Kidney glomerular epithelial cell (primary cell): Measurements from ENCODE around the gene MRGPRD.
"Not testable (repeated sequence)": the region's sequence is repeated elsewhere in the genome, so short reads cannot be mapped to it uniquely, and the experiment has no call there.

ENCODE experiments used
- DNase-seq: peaks from one replicate; lab custom pipeline; 2025; lab: John Stamatoyannopoulos, UW

The MRGPRD gene

DNA sequence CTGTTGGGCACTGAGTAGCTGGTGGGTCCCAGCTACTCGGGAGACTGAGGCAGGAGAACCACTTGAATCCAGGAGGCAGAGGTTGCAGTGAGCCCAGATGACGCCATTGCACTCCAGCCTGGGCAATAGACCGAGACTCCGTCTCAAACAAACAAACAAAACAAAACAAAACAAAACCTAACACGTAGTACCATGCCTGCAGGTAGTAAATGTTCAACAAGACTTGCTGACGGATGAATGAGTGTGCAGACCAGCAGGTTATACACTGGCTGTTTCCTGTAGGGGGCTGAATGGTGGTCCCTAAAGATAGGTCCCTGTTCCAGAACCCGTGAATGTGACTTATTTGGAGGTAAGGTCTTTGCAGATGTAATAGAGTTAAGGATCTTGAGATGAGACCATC lies 12.8 kb upstream of the MRGPRD start:
- peak; percentile 7 for DNase-seq

DNA sequence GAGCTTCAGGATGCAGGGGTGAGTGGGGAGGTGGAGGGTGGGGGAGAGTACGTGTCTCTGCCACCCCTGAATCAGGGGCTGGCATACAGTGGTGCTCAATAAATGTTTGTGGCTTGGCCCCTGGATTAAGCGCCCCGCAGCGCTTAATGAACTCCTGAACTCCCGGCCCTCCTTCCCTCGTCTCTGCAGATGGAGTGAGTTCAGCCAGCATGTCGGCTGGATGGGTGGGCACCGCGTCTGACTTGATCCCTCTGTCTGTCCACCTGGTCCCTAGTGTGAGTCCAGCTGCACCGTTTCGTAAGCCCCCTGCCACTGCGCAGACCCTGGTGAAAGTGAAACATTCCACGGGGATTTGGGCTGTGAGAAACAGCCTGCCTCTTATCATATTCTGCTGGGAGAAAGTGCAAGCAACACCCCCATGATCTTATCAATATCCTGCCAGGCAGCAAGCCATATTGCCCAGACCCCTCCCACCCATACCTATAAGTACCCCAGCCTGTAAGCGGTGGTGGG lies 12.0 kb upstream of the MRGPRD start:
- DNase-seq, result no peak

DNA sequence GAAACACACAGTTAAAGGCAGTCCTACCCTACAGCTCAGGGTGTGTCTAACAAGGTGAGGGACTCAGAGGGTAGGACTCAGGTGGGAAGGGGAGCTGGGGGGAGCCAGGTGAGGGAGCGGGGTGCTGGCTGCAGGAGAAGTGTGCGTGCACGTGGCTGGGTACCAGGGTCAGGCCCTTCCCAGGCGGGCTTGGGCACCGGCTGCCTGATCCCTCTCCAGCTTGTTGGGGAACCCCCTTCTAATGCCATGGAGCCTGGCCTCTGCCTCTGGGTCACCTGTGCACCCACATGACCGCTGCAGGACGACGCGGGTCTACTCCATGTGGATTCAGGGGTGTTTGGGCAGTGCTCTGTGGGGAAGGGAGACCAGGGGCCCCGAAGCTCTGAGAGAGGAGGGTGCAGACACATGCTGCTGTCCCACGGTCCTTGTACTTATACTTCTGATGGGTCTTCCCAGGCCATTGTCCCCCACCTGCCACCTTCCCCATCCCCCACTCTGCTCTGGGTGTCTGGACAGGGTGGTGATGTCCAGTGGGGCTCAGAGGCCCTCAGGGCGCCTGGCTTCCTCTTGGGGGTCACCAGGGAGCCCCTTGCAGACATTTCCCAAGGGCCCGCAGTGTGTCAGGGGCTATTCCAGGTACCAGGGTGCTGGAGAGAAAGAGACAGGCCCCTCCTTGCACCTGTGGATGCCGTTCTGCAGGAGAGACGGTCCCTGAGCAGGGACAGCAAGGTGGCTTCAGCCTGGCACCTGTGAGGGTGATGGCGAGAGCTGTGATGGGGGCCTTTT lies 10.4 kb upstream of the MRGPRD start:
- no peak for DNase-seq

DNA sequence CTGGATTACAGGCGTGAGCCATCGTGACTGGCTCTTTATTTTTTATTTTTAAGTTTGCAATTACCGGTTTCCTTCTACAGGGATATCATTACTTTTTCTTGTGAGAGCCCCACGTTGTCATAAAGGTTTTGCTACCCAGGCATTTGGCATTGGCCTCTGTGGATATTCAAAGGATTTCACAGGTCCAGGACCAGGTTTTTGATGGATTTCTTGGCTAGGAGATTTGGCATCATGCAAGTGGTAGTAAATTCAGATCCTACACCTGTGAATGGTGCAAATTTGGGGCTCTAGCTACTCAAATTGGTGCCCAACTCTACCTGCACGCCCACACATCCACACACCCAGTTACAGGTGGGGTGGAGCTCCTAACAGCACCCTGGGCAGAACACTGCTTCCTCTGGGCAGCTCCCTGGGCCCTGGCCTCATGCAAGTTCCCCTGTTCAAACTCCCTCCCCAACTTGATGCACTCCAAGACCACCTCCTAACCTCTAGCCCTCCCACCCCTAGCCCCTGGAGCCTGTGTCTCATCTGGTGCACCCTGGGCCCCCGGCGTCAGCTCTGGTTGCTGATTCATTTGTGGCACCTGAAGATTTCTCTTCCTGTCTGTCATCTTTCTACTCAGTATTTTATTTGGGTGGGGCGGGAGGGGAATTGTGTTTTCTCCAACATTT lies 9.3 kb upstream of the MRGPRD start:
- DNase-seq, result no peak

DNA sequence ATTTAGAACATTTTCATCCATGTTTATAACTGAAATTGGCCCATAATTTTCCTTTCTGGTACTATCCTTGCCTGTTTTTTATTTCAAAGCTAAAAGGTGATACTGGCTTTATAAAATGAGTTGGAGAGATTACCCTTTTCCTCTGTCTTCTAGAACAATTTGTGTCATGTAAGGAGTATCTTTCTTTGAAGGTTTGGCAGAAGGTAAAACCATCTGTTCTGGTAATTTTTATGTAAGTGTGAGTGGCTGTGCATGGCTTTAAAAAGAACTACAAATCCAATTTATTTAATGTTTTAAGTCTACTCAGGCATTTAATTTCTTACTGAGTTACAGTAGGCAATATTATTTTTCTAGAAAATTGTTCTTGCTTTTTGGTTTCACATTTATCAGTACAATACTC lies 7.7 kb upstream of the MRGPRD start:
- no peak for DNase-seq

DNA sequence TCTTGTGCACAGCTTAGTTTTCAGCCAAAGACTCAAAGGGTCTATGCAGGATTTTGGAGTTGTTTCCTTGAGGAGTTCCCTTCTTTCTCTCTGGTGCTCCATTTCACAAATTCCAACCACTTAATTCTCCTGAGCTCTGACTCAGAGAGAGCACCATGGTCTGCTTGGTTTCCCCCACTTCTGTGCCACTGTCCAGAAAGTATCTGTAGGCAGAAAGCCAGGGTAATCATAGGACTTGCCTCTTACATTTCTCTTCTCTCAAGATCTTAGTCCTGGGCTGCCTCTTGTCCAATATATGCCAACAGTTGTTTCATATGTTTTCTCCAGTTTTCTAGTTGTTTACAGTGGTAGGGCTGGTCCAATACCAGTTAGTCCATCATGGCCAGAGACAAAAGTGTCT lies 6.4 kb upstream of the MRGPRD start:
- no peak for DNase-seq

DNA sequence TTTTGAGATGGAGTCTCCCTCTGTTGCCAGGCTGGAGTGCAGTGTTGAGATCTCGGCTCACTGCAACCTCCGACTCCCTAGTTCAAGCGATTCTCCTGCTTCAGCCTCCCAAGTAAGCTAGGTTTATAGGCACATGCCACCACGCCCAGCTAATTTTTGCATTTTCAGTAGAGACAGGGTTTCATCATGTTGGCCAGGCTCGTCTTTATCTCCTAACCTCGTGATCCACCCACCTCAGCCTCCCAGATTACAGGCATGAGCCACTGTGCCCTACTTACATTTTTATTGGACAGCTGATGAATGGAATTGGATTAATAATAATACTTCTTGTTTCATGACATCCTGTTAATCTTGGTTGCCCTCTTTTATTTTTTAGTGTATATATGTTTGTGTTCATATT lies 3.0 kb upstream of the MRGPRD start:
- DNase-seq, result no peak

DNA sequence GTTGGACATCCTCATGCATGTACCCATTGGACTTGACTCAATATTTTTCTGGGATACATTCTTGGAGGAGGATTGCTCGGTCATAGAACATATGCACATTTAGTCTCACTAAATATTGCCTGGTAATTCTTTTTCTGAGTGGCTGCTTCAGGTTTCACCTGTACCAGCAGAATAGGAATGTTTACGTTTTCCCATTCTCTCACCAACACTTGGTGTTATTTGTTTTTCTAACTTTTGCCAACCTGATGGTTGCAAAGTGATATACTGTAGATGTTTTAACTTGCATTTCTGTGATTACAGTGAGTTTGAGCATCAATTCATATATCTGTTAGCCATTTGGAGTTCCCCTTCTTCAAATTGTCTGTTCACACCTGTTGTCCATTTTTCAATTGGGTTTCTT lies 1.3 kb upstream of the MRGPRD start:
- no peak for DNase-seq

DNA sequence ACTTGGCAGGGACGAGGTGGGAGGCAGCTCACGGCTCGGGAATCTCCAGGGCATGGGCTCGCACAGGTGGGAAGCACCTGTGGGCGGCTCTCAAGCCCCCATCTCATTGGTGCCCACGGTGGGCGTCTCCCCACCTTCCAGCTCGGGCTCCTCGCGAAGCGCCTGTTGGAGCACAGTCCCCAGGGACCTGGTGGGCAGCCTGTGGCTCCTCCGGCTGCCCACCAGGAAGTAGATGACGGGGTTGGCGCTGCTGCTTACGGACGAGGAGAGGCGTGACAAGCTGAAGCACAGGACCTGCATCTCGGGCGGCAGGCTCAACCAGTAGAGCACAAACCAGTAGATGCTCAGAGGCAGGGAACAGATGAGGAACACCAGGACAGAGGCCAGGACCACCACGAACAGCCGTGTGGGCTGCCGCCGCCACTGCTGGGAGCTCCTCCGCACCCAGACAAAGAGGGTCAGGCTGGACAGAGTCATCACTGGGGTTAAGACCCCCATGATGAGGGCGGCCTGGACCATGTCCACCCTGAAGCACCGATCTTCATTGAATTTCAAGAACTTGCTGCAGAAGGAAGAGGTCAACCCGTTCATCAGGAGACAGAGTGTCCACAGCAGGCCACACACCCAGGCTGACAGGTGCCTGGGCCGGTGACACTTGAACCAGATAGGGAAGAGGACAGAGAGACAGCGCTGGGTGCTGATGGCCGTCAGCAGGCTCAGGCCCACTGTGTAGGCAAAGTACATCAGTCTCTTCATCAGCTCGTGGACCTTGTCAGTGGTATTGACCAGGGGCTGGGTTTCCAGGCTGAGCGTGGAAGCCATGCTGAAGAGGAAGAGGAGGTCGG lies 633 bp downstream of the MRGPRD start:
- no peak for DNase-seq

DNA sequence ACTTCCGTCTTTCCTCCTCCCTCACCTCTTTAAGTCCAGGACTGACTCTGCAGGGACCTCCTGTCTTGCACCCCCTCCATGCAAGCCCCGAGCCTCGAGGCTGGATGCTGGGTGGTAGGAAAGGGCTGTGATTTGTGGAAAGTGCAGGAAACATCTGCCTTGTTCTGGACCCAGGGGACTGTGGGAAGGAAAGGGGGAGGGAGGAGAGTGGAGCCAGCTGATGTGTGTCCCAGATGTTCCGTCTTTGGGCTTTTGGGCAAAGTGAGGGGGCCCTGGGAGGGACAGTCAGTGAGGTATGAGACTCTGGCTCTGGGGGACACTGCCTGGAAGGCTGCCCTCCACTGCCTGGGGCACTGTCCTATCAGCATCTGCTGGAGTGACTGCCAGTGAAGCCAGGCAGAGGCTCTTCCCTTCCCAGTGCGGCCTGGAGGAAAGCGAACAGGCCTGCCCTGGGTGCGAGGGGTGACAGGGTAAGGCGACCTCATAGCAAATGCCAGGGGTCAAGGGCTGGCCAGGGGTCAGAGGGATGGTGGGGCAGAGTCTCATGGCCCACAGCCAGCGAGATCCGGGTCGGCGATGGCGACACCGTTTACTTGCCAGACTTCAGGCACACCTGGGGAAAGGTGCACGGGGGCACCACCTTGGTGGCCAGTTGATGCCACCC lies 1.7 kb downstream of the MRGPRD start:
- no peak for DNase-seq

DNA sequence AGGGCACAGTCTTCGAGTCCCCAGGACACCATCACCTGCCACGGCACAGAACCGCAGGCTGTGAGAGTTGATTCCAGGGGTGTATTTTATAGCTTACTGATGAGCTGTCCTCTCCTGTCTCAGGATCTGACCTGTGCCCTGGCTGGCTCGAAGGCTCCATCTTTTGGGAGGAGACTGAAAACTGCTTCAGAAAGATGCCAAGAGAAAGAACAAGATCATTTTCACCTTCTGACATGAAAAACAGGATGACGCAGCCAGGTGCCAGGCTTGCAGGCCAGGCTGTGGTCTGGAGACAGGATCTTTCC lies 2.2 kb downstream of the MRGPRD start:
- no peak for DNase-seq

DNA sequence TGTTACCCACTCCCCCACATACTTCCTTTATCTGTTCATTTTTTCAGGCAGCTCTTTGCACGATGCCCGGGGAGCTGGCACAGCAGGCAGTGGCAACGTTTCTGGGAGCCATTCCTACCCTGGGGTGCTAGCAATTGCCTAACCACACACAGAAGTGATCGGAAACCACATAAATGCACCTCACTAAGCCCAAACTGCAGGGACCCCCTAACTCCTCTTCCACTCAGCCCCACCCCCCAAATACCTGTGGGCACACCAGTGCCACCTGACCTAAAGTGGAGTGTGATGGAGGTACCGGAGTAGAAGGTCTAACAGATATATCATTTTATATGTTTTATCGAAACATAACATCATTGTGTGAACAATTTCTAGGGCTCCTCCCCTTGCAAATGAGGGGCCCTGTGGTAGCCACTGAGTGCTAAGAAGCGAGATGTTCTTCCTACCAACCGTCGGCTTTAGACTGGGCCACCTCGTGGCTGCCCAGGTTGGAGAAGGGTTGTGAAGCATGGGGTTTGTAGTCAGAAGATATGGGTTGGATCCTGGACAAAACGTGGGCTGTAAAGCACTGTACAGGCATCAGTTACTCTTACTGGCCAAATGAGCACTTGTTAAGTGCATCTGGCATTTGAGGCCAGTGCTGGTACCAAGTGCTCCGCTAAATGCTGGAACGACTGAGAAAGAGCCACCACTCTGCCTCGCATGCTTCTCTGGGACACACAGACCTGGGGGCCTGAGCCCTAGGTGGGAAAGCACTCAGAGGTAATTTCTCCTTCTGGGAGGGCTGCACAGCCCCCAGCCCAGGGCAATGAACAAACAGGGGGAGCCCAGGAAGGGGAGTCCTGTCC lies 2.8 kb downstream of the MRGPRD start:
- no peak for DNase-seq

DNA sequence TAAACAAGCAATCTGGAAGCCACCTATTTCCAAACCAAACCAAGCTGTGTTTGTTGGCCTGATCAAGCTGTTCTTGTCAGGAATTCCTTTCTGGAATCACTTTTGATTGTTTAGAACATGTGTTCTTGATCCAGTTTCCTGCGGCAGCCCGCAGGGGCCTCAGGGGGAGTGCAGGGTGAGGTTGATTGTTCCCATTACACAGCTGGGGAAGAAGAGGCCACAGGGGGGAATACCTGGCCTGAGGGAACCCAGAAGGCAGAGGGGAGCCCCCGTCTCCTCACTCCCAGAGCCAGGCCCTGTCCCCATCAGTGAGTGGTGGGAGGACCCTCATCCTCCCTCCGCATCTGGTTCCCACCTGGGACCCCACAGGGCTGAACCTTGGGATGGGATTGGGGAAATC lies 4.2 kb downstream of the MRGPRD start:
- no peak for DNase-seq

DNA sequence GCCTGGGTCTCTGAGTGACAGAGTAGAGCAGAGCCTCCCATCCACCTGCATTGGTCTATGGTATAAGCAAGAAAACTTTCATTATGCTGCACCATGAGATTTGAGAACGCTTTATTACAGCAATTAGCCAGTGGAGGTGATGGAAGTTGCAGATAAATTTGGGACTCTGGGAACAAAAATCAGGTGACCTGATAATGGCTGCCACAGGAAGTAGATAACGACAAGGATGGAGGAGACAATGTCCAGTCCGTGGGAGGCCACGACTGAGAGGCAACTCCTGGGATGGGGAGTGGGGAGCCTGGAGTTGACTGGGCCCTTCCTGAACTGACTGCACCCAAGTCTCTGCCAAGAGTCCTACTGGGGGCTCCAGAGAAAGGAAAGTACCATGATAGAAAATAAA lies 4.7 kb downstream of the MRGPRD start:
- DNase-seq, result no peak

DNA sequence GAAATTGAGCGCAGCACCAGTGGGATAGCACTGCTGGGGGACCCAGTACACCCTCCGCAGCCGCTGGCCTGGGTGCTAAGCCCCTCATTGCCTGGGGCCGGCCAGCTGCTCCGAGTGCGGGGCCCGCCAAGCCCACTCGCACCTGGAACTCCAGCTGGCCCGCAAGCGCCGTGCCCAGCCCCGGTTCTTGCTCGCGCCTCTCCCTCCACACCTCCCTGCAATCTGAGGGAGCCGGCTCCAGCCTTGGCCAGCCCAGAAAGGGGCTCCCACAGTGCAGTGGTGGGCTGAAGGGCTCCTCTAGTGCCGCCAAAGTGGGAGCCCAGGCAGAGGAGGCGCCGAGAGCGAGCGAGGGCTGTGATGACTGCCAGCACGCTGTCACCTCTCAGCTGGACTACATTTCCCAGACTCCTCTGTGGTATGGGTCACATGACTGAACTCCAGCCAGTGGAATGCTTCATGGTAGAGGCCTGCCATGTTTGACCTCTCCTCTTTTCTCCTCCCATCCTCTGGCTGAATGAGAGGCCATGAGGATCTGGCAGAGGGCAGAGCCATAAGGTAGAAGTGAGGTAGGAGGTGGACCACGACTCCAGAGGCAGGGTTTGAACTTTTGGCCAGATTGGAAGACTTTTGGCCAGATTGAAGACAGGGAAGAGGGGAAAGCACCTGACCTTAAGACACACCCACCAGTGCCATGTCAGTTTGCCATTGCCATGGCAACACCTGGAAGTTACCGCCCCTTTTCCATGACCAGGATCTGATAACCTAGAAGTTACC lies 6.2 kb downstream of the MRGPRD start:
- DNase-seq, result no peak

DNA sequence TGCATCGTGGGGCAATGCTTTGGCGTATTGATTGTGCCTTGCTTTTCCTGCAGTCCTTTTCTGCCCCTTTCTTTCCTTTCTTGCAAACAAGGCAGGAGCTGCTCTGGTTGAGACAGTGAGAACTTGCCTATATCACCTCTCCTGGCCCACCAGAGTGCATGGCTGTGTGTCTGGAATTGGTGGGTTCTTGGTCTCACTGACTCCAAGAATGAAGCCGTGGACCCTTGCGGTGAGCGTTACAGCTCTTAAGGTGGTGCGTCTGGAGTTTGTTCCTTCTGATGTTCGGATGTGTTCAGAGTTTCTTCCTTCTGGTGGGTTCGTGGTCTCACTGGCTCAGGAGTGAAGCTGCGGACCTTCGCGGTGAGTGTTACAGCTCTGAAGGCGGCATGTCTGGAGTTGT lies 7.1 kb downstream of the MRGPRD start:
- not testable (repeated sequence) for DNase-seq

DNA sequence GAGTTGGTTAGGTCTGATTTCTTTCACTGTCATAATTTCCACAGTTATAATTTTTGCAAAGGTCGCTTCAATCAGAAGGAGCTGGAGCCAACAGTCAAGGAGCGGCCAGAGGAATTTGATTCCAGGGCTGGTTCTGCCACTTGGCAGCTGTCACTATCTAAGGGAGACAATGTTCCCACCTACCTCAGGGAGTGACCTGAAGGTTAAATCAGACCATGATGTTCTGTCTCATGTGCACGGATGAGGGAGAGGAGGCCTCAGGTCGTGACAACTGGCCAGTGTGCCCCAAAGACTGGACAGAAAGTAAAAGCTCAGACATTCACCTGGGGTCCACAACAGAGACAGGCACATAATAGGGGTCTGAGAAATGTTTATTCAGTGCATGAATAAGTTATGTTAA lies 7.6 kb downstream of the MRGPRD start:
- no peak for DNase-seq

DNA sequence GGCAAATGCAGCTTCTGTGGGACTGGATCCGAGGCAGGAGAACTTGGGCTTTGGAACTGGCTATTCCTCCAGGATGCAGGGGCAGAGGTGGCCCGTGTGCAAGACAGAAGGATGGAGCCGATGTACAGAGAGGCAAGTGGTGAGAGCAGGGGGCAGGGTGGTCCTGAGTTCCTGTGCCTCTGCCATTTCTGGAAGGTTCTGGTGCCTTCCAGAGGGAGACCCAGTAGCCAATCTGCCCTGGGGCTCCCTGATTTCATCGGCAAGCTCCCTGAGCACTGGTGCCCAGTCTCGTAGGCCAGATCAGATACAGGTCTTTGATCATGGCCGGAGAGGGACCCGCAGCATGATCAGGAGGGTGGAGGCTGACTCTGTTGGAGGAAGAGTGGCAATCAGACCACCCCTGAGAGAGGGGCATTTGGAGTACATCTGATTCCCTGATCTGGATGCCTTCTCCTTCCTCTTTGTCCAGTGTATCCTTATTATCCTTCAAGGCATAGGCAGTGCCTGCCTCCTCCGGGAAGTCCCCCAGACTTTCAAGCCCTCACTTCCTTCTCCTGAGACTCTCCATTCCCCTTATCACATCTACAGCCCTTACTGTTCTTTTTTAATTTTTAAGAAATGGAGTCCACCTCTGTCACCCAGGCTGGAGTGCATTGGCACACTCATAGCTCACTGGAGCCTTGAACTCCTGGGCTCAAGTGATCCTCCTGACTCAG lies 9.7 kb downstream of the MRGPRD start:
- DNase-seq, result no peak

DNA sequence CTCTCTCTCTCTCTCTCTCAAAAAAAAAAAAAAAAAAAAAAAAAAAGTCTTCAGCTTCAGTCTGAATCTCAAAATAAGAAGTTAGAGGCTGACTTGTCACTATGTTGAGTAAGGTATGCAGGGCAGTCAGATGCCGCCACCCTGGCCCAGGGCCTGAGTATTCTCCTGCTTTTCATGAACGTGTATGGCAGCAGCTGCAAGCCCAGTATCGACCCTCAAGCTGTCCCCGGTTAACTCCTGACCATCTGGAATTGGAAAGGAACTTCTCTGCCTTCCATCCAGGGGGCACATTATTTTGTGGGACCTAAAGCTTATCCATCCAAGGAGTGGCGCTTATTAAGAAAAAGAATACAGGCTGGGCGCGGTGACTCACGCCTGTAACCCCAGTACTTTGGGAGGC lies 11.4 kb downstream of the MRGPRD start:
- no peak for DNase-seq
